NCI-H748 (cell line): ENCODE measurements around the gene SPNS2.
"Not testable (repeated sequence)": the region's sequence is repeated elsewhere in the genome, so short reads cannot be mapped to it uniquely, and the experiment has no call there.

ENCODE experiments used
- DNase-seq: peaks from one replicate; lab custom pipeline; 2025; ENCODE audit not compliant: unreplicated experiment; lab: John Stamatoyannopoulos, UW

The SPNS2 gene

DNA sequence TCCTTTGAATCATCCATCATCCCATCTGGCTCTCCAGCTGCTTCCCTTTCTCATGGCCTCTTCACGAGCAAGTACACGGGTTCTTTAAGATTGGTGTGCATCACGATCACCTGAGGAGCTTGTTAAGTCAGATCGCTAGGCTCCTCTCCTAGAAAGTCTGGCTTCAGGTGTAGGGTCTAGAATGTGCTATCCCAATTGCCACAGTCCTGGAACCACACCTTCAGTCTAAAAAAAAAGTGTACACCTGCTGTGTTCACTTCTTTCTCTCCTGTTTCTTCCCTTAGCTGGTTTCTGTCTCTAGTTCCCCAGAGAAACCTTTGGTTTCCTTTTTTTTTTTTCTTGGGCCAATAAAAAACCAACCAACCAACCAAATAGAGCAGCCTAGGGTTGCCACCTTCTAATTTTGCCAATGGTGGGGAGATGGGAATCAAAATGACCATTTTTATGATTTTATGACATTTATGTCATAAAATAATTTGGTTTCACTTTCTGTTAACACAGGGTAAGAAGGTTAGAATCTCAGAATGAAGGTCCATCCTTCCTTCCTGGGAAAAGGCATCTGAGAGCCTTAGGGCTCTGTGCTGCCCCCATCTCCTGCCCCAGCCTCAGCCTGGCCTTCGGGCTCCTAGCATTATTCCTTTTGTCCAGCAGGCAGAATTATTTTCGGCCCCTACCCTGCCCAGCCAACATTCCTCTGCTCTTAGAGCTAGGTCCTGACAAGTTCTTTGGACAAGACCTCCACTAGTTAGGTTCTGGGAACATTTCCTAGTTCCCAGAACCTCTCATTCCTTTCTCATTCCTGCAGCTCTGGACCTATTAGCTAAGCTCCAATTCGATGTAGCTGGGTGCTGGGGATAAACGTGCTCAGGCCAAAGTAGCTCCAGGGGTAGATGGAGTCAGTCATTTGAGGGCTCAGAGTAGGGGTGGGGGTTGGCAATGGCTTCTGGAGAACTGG, 63.6 kb downstream of the SPNS2 start:
- no peak for DNase-seq

DNA sequence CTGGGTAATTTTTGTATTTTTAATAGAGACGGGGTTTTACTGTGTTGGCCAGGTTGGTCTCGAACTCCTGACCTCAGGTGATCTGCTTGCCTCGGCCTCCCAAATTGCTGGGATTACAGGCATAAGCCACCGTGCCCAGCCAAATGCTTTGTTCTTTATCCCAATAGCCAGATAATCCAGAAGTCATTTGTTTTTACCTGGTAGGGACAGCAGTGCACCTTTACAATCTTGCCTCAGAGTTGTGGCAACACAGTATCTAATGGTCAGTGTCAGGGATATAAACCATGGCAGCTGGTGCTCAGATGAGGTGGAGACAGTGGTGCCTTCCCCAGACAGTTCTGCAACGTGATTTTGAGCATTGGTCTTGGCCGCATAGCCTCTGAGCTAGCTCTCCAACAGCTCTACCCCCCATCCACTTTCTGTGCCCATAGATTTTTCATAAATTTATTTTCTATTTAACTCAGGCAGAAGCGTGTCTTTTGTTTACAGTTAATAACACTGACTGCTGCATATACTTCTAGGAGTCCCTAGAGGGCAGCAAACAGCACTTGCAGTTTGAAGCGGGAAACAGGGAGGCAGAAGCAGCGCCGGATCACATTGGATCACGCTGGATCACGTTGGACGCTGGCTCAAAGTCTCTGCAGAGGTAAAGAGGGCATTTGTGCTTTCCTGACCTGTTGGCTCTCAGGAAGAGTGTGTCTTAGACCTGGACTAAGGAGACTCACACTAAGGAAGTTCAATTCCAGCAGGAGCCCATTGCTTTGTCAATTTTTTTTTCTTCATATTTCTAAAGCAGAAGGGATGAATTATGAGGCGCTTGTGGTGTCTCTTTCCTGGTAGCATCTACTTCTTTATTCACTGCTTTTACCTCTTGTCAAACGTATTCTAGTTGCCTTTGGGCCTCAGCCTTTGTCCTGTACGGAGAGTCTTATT, 66.8 kb downstream of the SPNS2 start:
- peak; percentile 90 for DNase-seq

DNA sequence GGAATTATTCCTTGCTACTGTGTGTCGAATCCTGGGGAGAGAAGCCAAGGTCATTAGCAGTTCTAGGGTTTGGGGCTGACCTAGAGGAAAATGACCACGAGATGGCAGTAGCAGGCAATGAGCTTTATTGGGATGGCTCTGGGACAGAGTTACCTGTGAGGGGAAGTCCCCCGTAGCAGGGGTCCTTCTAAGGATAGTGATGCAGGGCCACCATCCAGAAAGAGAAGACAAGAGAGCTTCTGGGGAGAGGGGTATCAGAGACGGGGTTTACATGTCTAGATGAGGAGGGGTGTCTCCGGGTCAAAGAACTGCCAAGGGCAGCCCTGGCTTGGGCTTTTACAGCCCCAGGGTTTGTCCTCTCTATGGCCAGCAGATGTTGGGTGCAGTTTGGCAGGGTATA, 68.1 kb downstream of the SPNS2 start:
- peak; percentile 80 for DNase-seq

DNA sequence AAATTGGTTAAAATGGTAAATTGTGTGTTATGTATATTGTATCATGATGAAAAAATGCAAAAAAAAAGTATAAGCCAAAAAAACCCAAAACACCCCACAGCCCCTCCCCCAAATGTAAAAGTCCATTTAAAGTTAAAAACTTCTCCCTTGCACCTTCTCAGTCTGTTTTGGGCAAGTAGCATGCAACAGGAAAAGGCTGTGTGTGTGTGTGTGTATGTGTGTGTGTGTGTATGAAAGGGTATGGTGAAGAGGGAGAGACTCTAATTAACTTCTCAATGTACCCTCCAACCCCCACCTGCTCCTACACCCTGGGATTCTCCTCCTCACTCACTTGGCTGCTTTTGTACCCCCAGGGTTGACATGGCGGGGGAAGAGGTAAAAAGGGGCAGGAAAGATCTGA, 70.9 kb downstream of the SPNS2 start:
- no peak for DNase-seq

DNA sequence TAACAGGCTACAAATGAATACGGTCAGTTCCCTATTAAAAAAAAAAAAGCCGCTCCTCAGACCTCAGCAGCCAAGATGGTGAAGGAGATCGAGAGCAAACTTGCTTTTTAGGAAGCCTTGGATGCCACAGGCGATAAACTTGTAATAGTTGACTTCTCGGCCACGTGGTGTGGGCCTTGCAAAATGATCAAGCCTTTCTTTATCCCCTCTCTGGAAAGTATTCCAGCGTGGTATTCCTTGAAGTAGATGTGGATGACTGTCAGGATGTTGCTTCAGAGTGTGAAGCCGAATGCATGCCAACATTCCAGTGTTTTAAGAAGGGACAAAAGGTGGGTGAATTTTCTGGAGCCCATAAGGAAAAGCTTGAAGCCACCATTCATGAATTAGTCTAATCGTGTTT, 73.5 kb downstream of the SPNS2 start:
- DNase-seq, result no peak

DNA sequence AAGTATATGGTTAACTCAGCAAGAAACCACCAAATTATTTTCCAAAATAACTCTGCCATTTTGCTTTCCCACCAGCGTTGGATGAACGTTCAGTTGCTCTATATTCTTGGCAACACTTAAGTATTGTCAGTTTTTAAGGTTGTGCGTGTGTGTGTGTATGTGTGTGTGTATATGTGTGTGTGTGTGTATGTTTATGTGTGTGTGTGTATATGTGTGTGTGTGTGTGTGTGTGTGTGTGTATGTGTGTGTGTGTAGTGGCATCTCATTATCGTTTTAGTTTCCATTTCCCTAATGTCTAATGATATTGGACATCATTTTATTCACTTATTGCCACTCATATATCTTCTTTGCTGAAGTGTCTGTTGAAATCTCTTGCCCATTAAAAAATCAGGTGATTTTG, 74.4 kb downstream of the SPNS2 start:
- no peak for DNase-seq

DNA sequence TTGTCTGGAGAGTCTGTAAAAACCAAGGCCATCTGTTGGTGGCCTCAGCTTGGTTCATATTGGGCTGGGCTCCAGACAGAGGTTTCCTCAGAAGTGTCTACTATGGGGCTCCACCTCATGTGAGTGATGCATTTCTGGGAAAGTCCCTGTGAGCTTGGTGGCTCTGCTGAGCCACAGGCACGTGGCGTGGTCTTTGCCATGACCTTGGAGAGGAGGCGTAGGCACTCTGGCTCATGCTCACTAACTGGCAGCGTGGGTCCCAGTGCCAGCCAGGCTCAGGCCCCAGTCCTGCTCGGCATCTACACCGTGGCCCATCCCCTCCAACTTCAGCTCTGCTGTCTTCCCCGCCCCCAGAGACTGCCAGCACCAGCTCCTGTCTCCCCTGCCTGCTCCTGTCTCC, 75.0 kb downstream of the SPNS2 start:
- DNase-seq, result no peak

DNA sequence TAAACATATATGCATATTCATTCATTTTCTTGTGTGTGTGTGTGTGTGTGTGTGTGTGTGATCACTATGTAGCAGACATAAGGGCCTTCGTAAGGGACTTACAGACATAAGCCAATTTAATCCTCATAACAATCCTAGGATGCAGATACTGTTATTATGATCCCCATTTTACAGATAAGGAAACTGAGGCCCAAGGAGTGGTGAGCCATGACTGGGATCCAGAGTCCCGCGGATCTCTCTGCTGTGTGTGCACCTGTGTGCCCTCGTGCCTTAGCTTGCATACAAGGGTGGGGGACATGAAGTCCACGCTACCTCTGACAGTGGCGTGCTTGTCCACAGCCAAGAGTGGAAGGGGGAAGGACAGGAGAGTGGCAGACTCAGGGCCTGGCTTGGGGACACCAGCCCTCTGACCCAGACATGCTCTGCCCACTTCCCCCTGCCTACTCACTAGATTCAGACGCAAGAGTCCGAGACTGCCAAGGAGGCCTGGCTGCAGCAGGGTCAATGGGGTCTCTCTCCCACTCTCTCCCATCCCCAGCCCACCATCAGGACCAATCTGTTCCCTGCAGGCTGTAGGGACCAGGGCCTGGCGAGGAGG, 75.9 kb downstream of the SPNS2 start:
- DNase-seq, result no peak

DNA sequence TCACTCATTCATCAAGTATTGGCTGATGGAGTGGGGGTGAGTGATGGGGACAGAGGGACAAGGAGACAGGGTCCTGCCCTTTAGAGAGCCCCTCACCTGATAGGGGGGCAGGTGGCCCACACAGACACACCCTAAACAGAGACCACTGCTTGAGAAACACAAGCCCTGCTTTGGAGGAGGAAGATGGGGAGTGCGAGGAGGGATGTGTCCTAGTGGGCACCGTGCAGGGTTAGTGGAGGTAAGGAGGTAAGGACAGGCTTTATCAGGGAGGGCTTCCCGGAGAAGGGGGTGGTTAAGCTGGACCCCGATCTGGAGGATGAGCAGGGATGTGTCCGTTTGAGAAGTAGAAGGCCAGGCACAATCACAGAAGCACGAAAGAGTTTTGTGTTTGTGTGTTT, 77.5 kb downstream of the SPNS2 start:
- DNase-seq, result no peak

DNA sequence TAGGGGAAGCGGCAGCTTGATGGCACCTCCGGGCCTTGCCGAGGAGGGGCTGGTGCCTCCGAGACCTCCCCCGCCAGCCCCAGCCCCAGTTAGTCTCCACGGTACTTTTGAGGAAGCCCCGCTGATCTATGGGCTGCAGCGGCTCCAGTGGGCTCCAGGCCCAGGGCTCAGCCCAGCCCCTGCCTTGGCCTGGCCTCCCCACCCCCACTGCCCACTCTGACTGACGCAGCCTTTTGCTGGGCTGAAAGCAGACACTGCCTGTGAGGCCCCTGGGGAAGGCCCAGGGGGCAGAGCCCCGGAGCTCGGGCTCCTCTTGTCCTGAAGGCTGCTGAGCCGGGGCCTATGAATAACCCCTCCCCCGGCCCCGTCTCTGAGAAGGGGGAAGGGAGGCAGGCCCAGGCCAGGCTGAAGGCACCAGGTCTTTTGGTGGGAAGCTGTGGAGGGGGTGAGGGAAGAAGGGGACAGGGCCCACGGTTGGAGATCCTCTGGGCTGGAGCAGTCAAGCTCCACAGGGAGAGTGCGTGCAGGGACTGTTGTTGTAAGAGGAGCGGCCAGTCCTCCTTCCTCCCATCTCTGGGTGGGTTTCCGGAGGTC, 78.1 kb downstream of the SPNS2 start:
- DNase-seq, result no peak

DNA sequence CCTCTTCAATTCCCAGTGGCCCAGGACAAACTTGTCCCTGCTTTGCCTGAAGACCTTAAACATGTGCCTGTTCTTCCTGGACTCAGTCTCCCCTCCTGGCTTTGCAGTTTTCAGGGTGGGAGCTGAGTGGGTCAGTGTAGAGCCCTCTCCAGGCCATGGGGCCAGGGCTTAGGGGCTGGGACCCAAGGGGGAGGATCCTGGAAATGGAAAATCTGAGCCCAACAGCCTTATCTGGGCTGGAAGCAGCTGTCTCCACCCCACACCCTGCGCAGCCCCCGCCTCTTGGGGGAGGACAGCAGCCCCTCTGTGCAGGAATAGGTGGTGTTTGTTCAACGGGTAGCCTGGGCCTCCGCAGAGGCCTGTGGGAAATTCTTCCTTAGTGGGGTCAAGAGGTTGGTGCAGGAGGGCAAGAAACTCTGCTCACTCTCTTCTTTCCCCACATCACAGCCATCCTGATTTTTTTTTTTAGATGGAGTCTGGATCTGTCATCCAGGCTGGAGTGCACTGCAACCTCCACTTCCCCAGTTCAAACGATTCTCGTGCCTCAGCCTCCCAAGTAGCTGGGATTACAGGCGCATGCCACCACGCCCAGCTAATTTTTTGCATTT, 78.8 kb downstream of the SPNS2 start:
- no peak for DNase-seq

DNA sequence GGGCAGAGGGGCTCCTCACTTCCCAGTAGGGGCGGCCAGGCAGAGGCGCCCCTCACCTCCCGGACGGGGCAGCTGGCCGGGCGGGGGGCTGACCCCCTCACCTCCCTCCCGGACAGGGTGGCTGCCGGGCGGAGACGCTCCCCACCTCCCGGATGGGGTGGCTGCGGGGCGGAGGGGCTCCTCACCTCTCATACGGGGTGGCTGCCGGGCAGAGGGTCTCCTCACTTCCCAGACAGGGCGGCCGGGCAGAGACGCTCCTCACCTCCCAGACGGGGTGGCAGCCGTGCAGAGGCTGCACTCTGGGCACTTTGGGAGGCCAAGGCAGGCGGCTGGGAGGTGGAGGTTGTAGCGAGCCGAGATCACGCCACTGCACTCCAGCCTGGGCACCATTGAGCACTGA, 79.7 kb downstream of the SPNS2 start:
- not testable (repeated sequence) for DNase-seq

DNA sequence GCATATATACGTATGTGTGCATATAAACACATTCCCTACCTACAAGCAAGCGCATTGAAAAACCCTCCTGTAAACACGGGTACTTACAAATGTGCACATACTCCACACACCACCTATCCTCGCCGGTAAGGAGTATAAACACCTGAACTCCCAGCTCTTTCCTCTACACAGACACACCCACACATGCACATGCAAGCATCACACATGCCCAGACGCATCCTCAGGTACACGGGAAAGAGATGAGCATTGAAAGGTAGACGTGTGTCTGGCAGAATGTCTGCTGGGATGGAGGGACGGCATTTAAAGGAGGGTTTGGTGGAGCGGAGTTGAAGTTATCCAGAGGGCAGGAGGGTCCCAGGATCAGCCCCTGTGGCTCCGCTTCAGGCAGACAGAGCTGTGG, 81.0 kb downstream of the SPNS2 start:
- no peak for DNase-seq

DNA sequence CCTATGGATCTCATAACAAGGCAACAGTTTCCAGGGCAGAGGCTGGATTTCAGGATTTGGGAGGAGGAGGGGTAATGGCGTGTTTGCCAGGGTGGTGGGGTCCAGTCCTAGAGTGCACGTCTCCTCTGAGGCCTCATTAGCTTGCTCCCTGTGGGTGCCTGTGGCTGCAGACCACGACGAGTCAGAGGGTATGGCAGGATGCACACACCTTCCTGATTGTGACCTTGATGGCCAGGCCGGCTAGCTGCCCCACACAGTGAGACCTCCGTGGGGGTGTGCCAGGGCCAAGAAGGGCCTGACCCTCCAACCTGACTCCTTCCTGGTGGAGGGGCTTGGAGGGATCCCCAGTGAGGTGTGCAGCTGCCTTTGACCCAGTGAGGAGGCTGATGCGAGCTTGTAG, 81.6 kb downstream of the SPNS2 start:
- DNase-seq, result no peak

DNA sequence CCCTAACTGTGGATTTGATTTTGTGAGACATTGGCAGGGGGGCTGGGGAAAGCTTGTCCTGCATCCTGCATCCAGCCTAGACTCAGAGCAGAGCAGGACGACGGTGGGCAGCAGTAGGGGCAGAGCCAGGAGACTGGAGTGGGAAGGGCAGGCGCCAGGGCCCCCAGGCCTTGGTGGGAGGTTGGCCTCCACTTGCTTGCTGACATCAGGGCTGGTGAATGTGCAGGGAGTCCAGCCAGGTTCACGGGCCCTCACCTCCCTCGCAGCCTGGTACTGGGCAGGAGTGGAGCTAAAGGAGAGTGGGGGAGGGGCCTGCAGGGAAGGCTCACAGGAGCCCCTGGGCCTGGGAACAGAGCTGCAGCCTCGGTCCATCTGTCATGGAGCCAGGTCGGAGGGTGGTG, 83.4 kb downstream of the SPNS2 start:
- no peak for DNase-seq

DNA sequence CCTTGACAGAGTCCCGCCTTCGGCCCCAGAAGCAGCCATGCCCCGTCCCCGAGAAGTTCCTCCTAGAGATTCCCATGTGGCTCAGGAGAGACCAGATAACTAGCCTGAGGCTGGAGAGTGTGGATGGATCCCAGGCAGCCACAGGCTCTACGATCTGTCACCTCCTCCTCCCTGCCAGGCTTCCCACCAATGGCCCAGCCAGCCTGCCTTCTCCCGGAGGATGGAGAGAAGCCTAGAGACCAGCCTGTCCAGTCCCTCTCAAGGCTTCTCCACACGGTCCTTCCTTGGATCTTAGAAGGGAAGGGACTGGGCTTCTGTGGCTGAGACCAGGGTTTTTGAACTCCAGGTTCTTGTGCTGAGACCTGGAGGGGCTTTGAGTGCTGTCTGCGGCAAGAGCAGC, 84.0 kb downstream of the SPNS2 start:
- DNase-seq, result no peak

DNA sequence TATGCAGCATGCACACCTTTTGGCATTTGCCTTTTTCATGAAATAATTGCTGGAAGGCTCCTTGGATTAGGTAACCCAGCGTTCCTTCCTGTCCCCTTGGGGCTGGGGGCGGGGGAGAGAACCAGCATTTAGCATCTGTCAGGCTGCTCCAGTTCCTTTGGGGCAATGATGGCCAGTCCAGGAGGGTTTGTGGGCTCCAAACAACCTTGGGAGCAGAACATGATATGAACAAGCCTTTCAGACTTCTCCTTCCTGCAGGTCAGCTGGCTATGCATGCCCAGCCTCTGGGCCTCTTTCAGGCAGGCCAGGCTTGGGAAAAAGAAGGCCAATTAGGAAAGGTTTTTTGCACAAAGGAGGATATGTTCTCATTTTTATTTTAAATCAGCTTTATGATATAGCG, 84.5 kb downstream of the SPNS2 start:
- no peak for DNase-seq

DNA sequence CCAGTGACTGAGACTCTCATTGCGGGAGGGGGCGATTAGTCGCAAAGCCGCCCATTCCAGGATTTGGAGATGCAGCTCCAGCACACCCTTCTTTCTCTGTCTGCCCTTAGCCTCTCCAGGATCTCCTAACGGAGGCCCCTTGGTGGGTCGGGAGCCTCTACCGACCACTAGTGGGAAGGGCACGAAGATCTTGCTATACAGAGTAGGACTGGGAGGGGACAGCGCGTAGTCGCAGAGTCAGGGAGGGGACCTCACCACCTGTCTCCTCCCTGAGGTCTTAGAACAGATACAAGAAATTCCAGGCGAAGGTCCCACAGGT, 85.1 kb downstream of the SPNS2 start:
- DNase-seq, result peak; percentile 69

DNA sequence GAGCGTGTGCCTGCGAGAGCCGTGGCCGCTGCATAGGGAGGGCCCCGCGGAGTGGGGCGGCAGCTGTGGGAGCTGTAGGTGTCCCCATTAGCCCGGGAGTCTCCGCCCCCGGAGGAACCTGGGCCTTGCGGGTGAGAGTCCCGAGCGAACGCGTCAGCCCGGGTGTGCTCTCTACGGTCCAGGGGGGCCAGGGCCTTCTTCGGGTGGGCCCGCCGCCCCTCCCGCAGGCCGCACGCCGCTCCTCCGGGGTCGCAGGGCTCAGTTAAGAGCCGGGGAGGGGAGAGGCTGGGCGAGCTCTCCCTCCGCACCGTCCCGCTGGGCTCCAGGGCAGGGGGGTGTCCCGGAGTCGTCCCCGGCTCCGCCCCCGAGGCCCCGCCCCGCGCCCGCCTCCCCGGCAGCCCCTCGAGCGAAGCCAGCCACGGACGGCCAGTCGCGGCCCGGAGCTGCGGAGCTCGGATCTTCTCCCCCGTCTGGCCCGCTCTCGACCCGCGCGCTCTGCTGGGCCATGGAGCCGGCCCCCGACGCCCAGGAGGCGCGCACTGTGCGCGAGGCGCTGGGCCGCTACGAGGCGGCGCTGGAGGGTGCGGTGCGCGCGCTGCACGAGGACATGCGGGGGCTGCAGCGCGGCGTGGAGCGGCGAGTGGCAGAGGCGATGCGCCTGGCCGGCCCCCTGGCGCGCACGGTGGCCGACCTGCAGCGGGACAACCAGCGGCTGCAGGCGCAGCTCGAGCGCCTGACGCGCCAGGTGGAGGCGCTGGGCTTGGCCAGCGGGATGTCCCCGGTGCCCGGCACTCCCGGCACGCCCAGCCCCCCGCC, 85.6 kb downstream of the SPNS2 start, which contains the start of gene SMTNL2:
SMTNL2 (plus strand) TSS at position 429 of the 816 bp plus-strand sequence; CDS start at position 506, 77 bp downstream.
- DNase-seq, result peak; percentile 67
